ENCODE data around the gene CGB3. TPM values are rescaled to one million over a fixed set of nuclear protein-coding genes. Genes with fewer than 3 reads are reported as not detected.
A peak's percentile ranks its signal among the peaks of the same experiment; 100 is the strongest.
"Not testable (repeated sequence)": the region's sequence is repeated elsewhere in the genome, so short reads cannot be mapped to it uniquely, and the experiment has no call there.

Gene CGB3
- total RNA-seq, 1 donor from 2014 or later: not detected

- TF ChIP-seq CTCF (IDR thresholded peaks at IDR 0.05; ENCODE audit: insufficient read depth, low read length, severe bottlenecking): no peak
- no peak for FAIRE-seq
- Histone ChIP-seq H3K36me3 (ENCODE audit: control insufficient read depth, insufficient read depth, low read length) (peaks cover 2% of the 10 kb centered on the region), H3K4me3 (ENCODE audit: low read depth, low read length) (no peak overlapping the region), H3K27me3 (ENCODE audit: control insufficient read depth, insufficient read depth, low read length) (no peaks in the 10 kb centered on the region)
- DNase-seq (ENCODE audit: low read depth): peak; percentile 54
These were observed 34.4 kb upstream of the CGB3 start for GRCh38 chr19:49058562-49058961.

GRCh38 chr19:49057636-49058234 is 33.6 kb upstream of the CGB3 start, which contains the start of gene CGB7:
CGB7 (minus strand) TSS chr19:49057749; CDS start chr19:49055375, 2,374 bp downstream.
- peak; percentile 60 for DNase-seq (ENCODE audit: low read depth)
- peaks cover 2% of the 10 kb centered on the region for H3K36me3 ChIP-seq (ENCODE audit: control insufficient read depth, insufficient read depth, low read length)
- no peak for TF ChIP-seq CTCF (IDR thresholded peaks at IDR 0.05; ENCODE audit: insufficient read depth, low read length, severe bottlenecking)
- no peak for FAIRE-seq
- no peaks in the 10 kb centered on the region for H3K27me3 ChIP-seq (ENCODE audit: control insufficient read depth, insufficient read depth, low read length)
- H3K4me3 ChIP-seq (ENCODE audit: low read depth, low read length): peak within 1 kb of the TSS; percentile 57

GRCh38 chr19:49056902-49057596 is 32.9 kb upstream of the CGB3 start:
- H3K4me3 ChIP-seq (ENCODE audit: low read depth, low read length): peak overlapping the region; percentile 57
- H3K27me3 ChIP-seq (ENCODE audit: control insufficient read depth, insufficient read depth, low read length); FAIRE-seq; DNase-seq (ENCODE audit: low read depth); H3K36me3 ChIP-seq (ENCODE audit: control insufficient read depth, insufficient read depth, low read length): not testable (repeated sequence)

- DNase-seq (ENCODE audit: low read depth): peak; percentile 57
- Histone ChIP-seq H3K4me3 (ENCODE audit: low read depth, low read length) (peak overlapping the region; percentile 57), H3K36me3 (ENCODE audit: control insufficient read depth, insufficient read depth, low read length) (peaks cover 2% of the 10 kb centered on the region), H3K27me3 (ENCODE audit: control insufficient read depth, insufficient read depth, low read length) (no peaks in the 10 kb centered on the region)
- peak; percentile 55 for FAIRE-seq
- peak; percentile 43 for TF ChIP-seq CTCF (IDR thresholded peaks at IDR 0.05; ENCODE audit: insufficient read depth, low read length, severe bottlenecking)
These were observed 32.2 kb upstream of the CGB3 start for GRCh38 chr19:49056101-49056901.

GRCh38 chr19:49050376-49051033 is 26.4 kb upstream of the CGB3 start:
- FAIRE-seq; H3K27me3 ChIP-seq (ENCODE audit: control insufficient read depth, insufficient read depth, low read length); H3K4me3 ChIP-seq (ENCODE audit: low read depth, low read length); H3K36me3 ChIP-seq (ENCODE audit: control insufficient read depth, insufficient read depth, low read length): not testable (repeated sequence)
- peak; percentile 83 for DNase-seq (ENCODE audit: low read depth)

- H3K4me3 ChIP-seq (ENCODE audit: low read depth, low read length); DNase-seq (ENCODE audit: low read depth); FAIRE-seq; H3K27me3 ChIP-seq (ENCODE audit: control insufficient read depth, insufficient read depth, low read length); H3K36me3 ChIP-seq (ENCODE audit: control insufficient read depth, insufficient read depth, low read length): not testable (repeated sequence)
These were observed 25.7 kb upstream of the CGB3 start for GRCh38 chr19:49049834-49050233.

- DNase-seq (ENCODE audit: low read depth); H3K27me3 ChIP-seq (ENCODE audit: control insufficient read depth, insufficient read depth, low read length); H3K4me3 ChIP-seq (ENCODE audit: low read depth, low read length); H3K36me3 ChIP-seq (ENCODE audit: control insufficient read depth, insufficient read depth, low read length); FAIRE-seq: not testable (repeated sequence)
These were observed 24.9 kb upstream of the CGB3 start, which contains the start of gene CGB8 for GRCh38 chr19:49049011-49049410. CGB8 (minus strand) TSS chr19:49049111; CDS start chr19:49048739, 372 bp downstream.

GRCh38 chr19:49043548-49043947 is 19.4 kb upstream of the CGB3 start, which contains the start of gene CGB5:
CGB5 (plus strand) TSS chr19:49043848; CDS start chr19:49044210, 362 bp downstream.
- H3K36me3 ChIP-seq (ENCODE audit: control insufficient read depth, insufficient read depth, low read length); FAIRE-seq; H3K27me3 ChIP-seq (ENCODE audit: control insufficient read depth, insufficient read depth, low read length); H3K4me3 ChIP-seq (ENCODE audit: low read depth, low read length); DNase-seq (ENCODE audit: low read depth): not testable (repeated sequence)

- not testable (repeated sequence) for H3K4me3 ChIP-seq (ENCODE audit: low read depth, low read length); H3K36me3 ChIP-seq (ENCODE audit: control insufficient read depth, insufficient read depth, low read length); FAIRE-seq; H3K27me3 ChIP-seq (ENCODE audit: control insufficient read depth, insufficient read depth, low read length); DNase-seq (ENCODE audit: low read depth)
These were observed 18.5 kb upstream of the CGB3 start for GRCh38 chr19:49042666-49043065.

All from bronchial epithelial cell (primary cell).